Ovary (tissue), 9 donors: ENCODE data around the gene XPNPEP1. TPM values are rescaled to one million over a fixed set of nuclear protein-coding genes. Genes with fewer than 3 reads are reported as not detected.

Source experiments
- DNase-seq, 5 donors: peaks; one replicate each; pipeline ENCODE4 v3.0.0-alpha.2; 2019 to 2020
- H3K27ac ChIP-seq, 2 donors: fragments of 200-600 bp; one replicate each; pipeline versions ENCODE4 v1.5.1 to v1.8.0; 2019 to 2022
- H3K27me3 ChIP-seq: fragments of 200-600 bp; one replicate; pipeline ENCODE4 v1.8.0; 2022
- H3K36me3 ChIP-seq: fragments of 200-600 bp; sonication (generic); one replicate; pipeline ENCODE4 v1.5.1; 2019
- H3K4me1 ChIP-seq: one replicate; pipeline ENCODE4 v1.8.1; 2013; ENCODE audit warnings: mild to moderate bottlenecking, moderate library complexity; ENCODE audit not compliant: insufficient read depth
- H3K4me3 ChIP-seq: fragments of 200-600 bp; sonication (generic); one replicate; pipeline ENCODE4 v1.5.1; 2017
- H3K9me3 ChIP-seq, 2 donors: fragments of 200-600 bp in 1 of 2; sonication (generic) in 1 of 2; one replicate each; pipeline versions ENCODE4 v1.5.1 to v1.8.1; 2013 to 2019; ENCODE audit warnings: mild to moderate bottlenecking in 1 of 2, moderate library complexity in 1 of 2
- EP300 ChIP-seq: sonication (generic); formaldehyde crosslinking; IDR thresholded peaks from one replicate; pipeline ENCODE4 v1.6.1; 2017; ENCODE audit warnings: antibody characterized with exemption
- POLR2A ChIP-seq: fragments of 450-650 bp; IDR thresholded peaks from one replicate; pipeline ENCODE4 v1.6.1; 2017; ENCODE audit warnings: antibody characterized with exemption, mild to moderate bottlenecking, moderate library complexity
- WGBS, 3 donors: extraction: QIAGEN DNeasy Blood & Tissue Kit in 1 of 3; methylation state at CpG; one replicate each; pipeline versions ENCODE4 v1.1.5 to v1.1.7; 2013 to 2017; 5-methylcytosine and 5-hydroxymethylcytosine counted together
- intact Hi-C, 4 donors: fragments of 100-400 bp; cut with DNase I; formaldehyde crosslinking; loops; one replicate each; pipeline versions ENCODE4 v1.11.0 to v1.15.1; 2022 to 2023
- polyA plus RNA-seq, 2 donors: library from polyadenylated mRNA; stranded (reverse); fragments of 200-250 nt in 1 of 2; fragments of 350-450 nt in 1 of 2; fragmentation: Illumina TruSeq in 1 of 2; extraction: RNeasy Lipid Tissue Mini Kit (QIAGEN cat#74804) in 1 of 2; gene quantifications; one replicate each; pipeline ENCODE4 v1.2.3, GENCODE V29; 2013 to 2014
- total RNA-seq, 7 donors: library from RNA; depleted of rRNA in 2 of 7; stranded (reverse); fragments of >200 nt in 2 of 7; fragmentation: NEBNext Ultra II Directional in 3 of 7; extraction: Animal tissue kit (Norgen Biotek cat#: 25700) in 3 of 7; gene quantifications; one replicate each; pipeline versions ENCODE4 v1.1.0 to v1.2.4, GENCODE V29; 2016 to 2023
- TF ChIP-seq, protein P1 (sequence below), 3 donors: fragments of 450-650 bp in 2 of 3; fragments of 200-600 bp in 1 of 3; IDR thresholded peaks; one replicate each; pipeline versions ENCODE4 v1.5.1 to v1.8.0; 2016 to 2022; ENCODE audit warnings: antibody characterized with exemption in 3 of 3, mild to moderate bottlenecking in 1 of 3
- donor health status: DM: no; HTN: no; CAD: no; lungs with moderate emphysema.
- donor health status: DM: no; HTN: no; CAD: no.
- donor health status: Bipolar disorder and iron deficiency.
- donor health status: DM: yes; HTN: yes; CAD: no.
- donor health status: DM: no; HTN: no; CAD: no.
- donor health status: DM: yes; HTN: yes; CAD: no.

Gene XPNPEP1
- total and polyA plus RNA-seq, 9 donors, result 27.2 to 70.7 (median 47.1) TPM

DNA sequence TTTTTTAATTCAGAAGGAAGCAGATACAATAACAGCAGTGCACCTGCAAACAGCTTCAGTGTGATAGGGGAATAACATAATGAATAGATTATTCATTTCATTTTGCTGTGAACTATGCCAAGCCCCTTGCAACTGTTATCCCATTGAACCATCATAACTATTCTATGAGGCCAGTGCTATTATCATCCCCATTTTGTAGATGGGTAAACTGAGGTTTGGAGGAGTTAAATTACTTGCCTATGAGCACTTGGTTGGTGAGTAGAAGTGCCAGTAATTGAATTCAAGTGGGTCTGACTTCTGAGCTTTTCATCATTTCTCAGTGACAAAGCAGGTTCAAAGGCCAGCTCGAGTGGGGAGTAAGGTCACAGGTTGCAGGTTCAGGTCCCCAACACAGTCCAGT, 16.8 kb upstream of the XPNPEP1 start:
- WGBS, 3 donors, result 80 to 95% (median 88%) methylated on average over 1 of the region's 1 CpG
- Histone ChIP-seq H3K36me3 (no peaks in the 10 kb centered on the region), H3K4me3 (no peak overlapping the region), H3K4me1 (no peaks in the 10 kb centered on the region), H3K27ac (no peak overlapping the region), H3K9me3 (no peaks in the 10 kb centered on the region), H3K27me3 (no peaks in the 10 kb centered on the region)
- no peak for TF ChIP-seq EP300
- TF ChIP-seq POLR2A, result no peak
- TF ChIP-seq, protein P1, sequence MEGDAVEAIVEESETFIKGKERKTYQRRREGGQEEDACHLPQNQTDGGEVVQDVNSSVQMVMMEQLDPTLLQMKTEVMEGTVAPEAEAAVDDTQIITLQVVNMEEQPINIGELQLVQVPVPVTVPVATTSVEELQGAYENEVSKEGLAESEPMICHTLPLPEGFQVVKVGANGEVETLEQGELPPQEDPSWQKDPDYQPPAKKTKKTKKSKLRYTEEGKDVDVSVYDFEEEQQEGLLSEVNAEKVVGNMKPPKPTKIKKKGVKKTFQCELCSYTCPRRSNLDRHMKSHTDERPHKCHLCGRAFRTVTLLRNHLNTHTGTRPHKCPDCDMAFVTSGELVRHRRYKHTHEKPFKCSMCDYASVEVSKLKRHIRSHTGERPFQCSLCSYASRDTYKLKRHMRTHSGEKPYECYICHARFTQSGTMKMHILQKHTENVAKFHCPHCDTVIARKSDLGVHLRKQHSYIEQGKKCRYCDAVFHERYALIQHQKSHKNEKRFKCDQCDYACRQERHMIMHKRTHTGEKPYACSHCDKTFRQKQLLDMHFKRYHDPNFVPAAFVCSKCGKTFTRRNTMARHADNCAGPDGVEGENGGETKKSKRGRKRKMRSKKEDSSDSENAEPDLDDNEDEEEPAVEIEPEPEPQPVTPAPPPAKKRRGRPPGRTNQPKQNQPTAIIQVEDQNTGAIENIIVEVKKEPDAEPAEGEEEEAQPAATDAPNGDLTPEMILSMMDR (IDR thresholded peaks at IDR 0.05), result no peak
- DNase-seq, result no peak
- intact Hi-C loops, result no loop called here

DNA sequence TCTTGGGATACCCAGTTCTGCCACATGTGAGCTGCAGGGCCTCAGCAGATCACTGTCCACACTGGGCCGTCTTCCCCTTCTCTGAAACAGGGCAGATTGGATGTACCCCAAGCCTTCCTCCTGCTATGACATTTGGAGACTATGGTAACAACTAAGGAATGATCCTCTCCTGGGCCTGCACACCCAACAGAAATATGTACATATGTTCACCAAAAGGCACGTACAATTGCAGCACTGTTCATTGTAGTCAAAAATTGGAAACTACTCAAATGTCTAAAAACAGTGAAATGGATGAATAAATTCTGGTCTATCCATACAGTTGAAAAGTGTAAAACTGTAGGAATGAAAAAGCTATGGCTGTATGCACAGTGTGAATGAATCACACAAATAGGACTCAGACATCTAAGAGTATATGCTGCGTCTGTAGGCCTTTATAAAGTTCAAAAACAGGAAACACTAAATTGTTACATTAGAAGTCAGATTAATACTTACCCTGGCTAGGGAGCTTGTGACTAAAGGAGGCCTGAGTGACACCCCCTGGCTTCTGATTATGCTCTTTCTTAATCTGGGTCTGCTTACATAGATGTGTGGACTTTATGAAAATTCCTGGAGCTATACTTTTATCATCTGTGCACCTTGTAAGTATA, 16.1 kb upstream of the XPNPEP1 start:
- H3K4me1 ChIP-seq, result no peaks in the 10 kb centered on the region

DNA sequence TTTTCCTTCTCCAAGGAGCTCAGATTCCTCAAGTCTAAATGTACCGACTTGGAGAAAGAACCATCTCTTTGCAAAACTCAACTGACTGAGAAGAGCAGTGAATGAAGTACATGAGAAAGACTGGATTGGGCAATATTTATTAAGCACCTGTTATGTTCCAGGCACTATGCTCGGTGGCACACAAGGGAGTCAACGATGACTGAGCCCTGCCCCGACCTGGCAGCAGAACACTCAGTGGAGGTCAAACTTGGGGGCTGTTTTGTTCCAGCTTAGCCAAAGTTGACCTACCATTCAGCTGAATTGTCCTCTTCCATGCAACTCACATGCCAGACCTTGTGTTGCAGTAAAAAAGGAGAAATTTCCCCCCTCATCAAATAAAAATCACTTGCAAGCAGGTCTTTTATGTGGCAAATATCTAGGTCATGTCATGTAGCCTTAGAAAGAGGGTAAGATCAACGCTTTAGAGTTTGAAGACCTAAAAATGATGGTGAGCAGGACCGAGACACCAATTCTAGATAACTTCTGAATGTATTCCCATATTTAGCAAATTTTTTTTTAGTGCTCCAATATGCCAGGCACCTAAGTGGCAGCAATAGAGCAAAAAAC, 14.3 kb upstream of the XPNPEP1 start:
- Histone ChIP-seq H3K36me3 (no peaks in the 10 kb centered on the region), H3K4me3 (no peak overlapping the region), H3K9me3 (no peaks in the 10 kb centered on the region), H3K27ac (no peak overlapping the region), H3K27me3 (no peaks in the 10 kb centered on the region), H3K4me1 (no peaks in the 10 kb centered on the region)
- TF ChIP-seq POLR2A, result no peak
- TF ChIP-seq, protein P1 (IDR thresholded peaks at IDR 0.05), result no peak
- TF ChIP-seq EP300, result no peak
- 87 to 93% (median 92%) methylated on average over 6 of the region's 6 CpGs for WGBS, 3 donors
- DNase-seq, result no peak
- intact Hi-C loops, result no loop called here

More for the DNA sequence above, 16.1 kb upstream of the XPNPEP1 start:
- TF ChIP-seq POLR2A (no peak), EP300 (no peak)
- TF ChIP-seq, protein P1 (IDR thresholded peaks at IDR 0.05), result no peak
- H3K36me3 ChIP-seq, result no peaks in the 10 kb centered on the region
- no peak overlapping the region for H3K27ac ChIP-seq
- no peaks in the 10 kb centered on the region for H3K9me3 ChIP-seq
- DNase-seq, result no peak
- intact Hi-C loops, result no loop called here
- no peak overlapping the region for H3K4me3 ChIP-seq
- no peaks in the 10 kb centered on the region for H3K27me3 ChIP-seq
- WGBS, 3 donors, result 95 to 96% (median 95%) methylated on average over 3 of the region's 3 CpGs

- WGBS, 3 donors, result 31 to 38% (median 38%) methylated on average over 5 of the region's 5 CpGs
- no peak for TF ChIP-seq EP300
- TF ChIP-seq, protein P1 (IDR thresholded peaks at IDR 0.05), result no peak
- TF ChIP-seq POLR2A, result no peak
- Histone ChIP-seq H3K4me1 (no peaks in the 10 kb centered on the region), H3K36me3 (no peaks in the 10 kb centered on the region), H3K27me3 (no peaks in the 10 kb centered on the region), H3K27ac (no peak overlapping the region), H3K4me3 (no peak overlapping the region), H3K9me3 (no peaks in the 10 kb centered on the region)
- intact Hi-C loops, result no loop called here
- no peak for DNase-seq
These were observed 11.9 kb upstream of the XPNPEP1 start for GRCh38 chr10:109934958-109935793.
